GM18498 (cell line): ENCODE results near the gene MYOM3.
"Not testable (repeated sequence)": the region's sequence is repeated elsewhere in the genome, so short reads cannot be mapped to it uniquely, and the experiment has no call there.

Experiments
- ATAC-seq: cut with Tn5 transposase; IDR thresholded peaks from one replicate; pipeline ENCODE4 v1.9.1; 2021; ENCODE audit warnings: mild to moderate bottlenecking, moderate library complexity; ENCODE audit not compliant: unreplicated experiment

MYOM3 gene

DNA sequence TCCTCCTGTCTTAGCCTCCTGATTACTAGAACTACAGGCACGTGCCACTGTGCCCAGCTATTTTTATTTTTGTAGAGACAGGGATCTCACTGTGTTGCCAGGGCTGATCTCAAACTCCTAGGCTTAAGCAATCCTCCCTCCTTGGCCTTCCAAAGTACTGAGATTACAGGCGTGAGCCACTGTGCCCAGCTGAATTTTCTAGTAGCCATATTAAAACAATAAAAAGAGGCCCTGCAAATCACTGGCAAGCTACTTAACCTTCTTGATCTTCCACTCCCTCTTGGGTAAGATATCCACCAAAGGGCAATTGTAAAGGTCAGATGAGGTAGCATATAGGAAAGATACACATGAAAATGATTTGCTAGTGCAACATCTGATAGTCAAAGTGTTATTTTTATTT is 66.2 kb downstream of the MYOM3 start:
- no peak for ATAC-seq

DNA sequence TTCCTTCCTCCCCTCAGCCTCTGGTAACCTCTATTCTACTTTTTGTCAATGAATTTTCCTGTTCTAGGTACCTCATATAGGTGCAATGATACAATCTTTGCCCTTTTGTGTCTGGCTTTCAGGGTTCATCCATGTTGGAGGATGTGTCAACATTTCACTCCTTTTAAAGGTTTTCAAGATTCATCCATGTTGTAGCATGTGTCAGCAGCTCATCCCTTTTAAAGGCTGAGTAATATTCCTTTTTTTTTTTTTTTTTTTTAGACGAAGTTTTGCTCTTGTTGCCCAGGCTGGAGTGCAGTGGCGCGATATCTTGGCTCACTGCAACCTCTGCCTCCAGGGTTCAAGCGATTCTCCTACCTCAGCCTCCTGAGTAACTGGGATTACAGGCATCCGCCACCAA is 67.3 kb downstream of the MYOM3 start:
- ATAC-seq = not testable (repeated sequence)

DNA sequence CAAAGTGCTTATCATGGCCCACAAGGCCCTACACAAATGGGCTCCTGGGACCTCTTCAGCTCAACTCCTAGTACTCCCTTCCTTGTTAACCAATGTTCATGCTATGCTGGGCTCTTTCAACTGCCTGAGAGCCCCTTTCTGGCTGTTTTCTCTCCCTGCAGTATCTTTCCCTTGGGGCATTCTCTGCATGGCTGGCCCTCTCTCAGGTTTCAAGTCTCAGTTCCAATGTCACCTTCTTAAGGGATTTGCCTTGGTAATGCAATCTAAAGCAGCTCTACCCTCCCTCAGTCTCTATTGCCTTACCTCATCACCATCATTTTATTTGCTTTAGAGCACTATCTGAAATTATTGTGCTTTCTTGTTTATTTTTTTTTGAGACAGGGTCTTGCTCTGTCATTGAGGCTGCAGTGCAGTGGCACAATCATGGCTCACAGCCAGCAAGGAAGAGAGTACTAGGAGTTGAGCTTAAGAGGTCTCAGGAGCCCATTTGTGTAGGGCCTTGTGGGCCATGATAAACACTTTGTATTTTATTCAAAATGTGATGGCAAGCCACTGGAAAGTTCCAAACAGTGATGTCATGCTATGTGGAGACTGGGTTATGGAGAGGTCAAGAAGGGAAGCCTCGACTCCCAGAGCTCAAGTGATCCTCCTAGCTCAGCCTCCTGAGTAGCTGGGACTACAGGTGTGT is 68.4 kb downstream of the MYOM3 start:
- no peak for ATAC-seq

DNA sequence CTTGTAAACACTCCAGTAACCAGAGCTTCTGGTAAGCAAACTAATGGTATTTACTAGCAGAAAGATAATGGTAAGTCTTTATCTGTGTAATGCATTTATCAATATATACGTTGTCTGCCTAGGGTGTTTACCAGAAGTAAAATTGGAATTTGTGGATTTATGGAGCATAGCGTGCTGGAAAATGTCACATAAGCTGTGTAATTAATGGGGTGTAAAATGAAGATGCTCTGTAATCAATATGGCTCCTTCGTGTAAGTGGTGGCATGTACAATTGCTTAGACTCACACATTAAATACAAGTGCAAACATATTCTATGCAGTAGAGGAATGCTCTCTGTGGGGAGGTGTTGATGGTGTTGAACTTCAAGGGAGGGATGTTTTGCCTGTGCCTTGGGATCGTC is 69.6 kb downstream of the MYOM3 start:
- no peak for ATAC-seq

DNA sequence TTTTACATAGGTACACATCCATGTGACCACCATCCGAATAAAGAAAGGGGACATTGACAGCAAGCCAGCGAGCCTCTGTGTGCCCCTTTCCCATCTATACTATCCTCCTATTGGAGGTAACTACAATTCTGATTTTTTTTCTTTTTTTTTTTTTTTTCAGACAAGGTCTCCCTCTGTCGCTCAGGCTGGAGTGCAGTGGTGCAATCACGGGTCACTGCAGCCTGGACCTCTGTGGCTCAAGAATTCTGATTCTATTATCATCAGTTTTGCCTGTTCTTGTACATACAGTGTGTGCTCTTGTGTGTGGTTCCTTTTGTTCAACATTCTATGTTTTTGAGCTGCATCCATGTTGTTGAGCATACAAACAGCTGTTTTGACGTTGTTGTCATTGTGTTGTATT is 75.8 kb downstream of the MYOM3 start:
- no peak for ATAC-seq

DNA sequence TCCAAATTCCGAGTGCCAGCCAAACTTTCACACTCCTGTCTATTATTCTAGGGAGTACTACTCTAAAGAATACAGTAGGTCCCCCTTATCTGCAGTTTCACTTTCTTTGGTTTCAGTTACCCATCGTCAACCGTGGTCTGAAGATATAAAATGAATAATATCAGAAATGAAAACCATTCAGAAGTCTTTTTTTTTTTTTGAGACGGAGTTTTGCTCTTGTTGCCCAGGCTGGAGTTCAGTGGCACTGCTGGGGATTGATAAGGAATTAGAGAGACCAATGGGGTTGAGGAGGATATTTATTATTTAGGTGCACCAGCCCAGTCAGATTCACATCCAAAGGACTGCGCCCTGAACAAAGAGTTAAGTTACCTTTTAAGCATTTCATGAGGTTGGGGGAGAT is 79.0 kb downstream of the MYOM3 start:
- no peak for ATAC-seq

DNA sequence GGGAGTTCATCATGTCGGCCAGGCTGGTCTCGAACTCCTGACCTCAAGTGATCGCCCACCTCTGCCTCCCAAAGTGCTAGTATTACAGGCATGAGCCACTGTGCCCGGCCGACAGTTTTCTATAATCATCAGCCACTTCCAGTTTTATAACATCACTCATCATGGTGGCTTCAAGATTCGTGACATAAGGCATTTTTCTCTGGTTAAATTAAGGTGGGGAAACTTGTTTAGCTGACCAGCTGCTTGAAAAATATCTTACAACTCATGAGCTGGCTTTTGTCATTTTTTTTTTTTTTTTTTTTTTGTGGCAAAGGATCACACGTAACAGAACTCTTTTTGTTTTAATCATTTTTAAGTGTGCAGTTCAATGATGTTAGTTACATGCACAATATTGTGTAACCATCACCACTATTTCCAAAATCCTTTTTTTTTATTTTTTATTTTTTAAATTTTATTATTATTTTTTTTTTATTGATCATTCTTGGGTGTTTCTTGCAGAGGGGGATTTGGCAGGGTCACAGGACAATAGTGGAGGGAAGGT is 80.9 kb downstream of the MYOM3 start:
- not testable (repeated sequence) for ATAC-seq

DNA sequence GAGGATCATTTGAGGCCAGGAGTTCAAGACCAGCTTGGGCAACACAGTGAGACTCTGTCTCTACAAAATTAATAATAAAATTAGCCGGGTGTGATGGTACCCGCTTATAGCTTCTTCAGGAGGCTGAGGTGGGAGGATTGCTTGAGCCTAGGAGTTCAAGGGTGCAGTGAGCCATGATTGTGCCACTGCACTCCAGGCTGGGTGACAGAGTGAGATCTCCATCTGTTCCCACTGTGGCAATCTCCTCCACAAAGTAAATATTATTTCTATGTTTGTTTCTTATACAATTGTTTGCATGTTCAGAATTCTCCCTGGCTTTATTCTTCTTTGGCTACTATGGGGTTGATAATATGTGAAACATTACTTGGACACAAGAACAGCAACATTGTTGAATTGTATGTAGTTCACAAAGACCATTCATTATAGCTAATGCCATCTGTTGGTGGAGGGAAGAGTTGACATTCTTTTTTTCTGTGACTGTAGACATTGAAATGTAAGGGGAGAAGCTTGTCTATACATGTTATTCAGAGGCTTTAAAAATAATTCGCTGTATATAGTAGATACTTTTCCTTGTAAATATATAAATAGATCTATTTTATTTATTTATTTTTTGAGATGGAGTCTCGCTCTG is 84.0 kb downstream of the MYOM3 start:
- no peak for ATAC-seq

DNA sequence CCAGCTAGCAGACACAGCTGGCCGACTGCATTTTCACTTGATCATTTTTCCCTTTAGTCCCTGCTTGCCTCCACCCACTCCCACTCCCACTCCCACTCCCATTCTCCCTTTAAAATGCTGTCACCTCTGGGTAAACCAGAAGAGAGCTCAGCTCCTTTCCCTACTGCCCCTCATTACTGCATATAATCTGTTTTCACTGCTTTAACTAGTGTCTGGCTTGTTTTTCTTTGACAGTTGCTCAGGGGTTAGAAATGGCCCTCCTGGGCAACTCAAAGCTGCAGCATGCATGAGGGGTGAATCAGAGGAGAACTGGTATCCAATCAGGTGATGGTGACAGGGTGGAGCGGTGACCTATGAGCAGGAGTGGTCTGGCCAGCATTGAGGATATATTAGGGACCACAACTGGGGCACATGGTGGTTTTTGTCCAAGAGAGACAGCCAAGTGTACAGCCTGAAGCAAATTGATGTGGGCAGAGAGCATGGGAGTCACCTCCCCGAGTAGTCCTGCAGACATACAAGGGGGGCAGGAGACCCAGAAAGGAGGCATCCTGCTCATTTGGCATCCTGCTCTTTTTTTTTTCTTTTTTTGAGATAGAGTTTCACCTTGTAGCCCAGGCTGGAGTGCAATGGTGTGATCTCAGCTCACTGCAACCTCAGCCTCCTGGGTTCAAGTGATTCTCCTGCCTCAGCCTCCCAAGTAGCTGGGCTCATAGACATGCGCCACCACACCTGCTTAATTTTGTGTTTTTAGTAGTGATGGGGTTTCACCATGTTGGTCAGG is 89.2 kb downstream of the MYOM3 start:
- ATAC-seq = no peak

DNA sequence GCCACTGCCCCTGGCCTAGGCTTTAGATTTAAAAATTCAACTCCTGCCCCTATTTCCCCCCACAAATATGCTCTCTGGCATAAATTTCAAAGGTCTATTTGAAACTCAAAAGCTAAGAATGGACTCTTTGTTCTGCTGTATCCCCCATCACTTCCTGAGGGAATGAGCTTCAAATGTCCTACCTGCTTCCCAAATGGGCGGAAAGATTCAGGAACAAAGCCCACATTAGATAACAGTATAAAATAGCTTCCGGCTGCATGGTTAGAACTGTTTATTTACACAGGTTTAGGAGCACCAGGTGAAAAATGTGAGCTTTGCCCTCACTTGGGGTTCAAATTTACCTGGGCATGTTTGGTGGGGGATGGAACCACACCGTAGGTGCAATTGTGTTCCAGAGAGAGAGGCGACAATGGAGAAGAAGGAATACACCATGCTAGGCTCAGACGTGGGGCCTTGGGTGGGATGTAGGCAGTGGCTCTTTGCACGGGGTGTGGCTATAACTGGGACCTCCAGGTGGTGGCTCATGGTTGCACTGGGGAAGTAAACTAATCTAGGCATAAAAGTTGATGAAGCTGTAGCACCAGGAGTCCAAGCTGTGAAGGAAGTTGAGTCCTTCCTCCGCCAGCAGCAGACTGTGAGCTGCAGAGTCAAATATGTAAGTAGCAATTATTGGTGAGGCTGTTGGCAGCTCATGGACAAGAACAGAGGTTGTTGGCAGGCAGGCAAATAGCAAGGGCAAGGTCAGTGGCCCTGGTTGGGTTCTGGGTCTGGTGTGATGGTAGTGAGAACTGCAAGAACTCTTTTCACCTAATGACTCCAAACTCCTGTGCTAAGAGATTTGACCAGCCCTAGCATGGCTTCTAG is 90.3 kb downstream of the MYOM3 start:
- no peak for ATAC-seq

DNA sequence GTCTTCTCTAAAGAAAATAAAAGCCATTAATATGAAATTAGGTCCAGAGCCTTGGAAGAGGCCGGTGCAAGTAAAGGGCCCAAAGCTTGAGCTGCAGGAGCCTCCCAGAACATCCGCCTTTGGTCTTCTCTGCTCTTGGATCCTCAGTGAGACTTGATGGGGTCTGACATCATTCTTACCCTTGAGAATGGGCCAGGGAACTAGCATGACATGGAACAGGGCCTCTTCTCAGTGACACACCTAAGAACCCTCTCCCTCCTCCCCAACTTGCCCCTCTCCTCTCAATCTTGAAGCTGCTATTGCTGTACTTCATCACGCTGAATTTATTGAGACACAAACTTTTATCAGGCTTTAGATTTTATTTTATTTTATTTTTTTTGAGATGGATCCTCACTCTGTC is 91.5 kb downstream of the MYOM3 start:
- ATAC-seq = no peak

DNA sequence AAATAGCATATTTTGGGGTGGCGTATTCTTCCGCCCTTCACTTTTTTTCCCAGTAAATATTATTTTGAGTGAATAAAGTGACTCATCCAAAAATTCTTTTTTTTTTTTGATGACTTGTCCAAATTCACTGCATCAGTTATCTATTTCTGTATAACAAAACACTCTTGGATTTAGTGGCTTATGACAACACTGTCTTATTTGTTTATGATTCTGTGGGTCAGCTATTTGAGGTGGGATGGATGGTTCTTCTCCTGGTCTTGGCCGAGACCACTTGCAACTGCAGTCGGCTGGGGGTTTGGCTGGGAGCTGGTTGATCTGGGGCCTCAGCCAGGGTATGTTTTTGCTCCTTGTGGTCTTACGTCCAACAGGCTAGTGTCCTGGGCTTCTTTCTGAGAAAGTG is 91.9 kb downstream of the MYOM3 start:
- no peak for ATAC-seq

DNA sequence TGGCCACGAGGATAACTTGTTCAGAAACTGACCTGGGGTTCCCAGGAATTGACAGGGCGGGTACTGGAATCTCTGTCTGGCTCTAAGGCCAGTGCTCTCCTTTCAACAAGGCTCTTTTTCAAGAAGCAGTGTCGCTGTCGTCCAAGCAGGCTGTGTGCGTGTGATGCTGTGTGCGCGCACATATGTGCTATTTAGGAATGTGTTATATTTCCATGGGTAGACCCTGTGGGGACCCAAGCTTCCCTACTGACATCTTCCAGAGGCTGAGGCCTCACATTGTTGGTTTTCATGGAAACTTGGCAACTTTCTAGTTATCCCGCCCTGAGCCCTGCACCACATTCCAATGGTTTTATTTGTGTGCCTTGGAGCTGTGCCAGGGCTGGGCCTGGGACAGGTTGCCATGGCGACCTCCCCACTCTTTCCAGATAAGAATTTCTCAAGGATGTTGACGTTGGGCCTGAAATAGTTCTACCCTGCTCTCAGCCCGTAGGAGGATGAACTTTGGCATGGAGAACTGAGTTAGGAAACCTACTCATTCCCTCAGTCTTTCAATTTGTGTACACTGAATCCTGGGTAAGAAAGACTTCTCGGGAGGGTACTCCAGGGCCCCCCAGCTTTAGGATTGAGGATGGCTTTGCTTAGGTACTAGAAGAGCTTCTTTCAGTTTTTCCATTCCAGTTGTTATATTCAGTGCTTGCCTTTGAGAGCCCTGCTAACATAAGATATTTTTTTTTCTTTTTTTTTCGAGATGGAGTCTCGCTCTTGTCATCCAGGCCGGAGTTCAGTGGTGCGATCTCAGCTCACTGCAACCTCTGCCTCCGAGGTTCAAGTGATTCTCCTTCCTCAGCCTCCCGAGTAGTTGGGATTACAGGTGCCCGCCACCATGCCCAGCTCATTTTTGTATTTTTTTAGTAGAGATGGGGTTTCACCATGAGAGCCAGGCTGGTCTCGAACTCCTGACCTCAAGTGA is 93.0 kb downstream of the MYOM3 start:
- no peak for ATAC-seq

DNA sequence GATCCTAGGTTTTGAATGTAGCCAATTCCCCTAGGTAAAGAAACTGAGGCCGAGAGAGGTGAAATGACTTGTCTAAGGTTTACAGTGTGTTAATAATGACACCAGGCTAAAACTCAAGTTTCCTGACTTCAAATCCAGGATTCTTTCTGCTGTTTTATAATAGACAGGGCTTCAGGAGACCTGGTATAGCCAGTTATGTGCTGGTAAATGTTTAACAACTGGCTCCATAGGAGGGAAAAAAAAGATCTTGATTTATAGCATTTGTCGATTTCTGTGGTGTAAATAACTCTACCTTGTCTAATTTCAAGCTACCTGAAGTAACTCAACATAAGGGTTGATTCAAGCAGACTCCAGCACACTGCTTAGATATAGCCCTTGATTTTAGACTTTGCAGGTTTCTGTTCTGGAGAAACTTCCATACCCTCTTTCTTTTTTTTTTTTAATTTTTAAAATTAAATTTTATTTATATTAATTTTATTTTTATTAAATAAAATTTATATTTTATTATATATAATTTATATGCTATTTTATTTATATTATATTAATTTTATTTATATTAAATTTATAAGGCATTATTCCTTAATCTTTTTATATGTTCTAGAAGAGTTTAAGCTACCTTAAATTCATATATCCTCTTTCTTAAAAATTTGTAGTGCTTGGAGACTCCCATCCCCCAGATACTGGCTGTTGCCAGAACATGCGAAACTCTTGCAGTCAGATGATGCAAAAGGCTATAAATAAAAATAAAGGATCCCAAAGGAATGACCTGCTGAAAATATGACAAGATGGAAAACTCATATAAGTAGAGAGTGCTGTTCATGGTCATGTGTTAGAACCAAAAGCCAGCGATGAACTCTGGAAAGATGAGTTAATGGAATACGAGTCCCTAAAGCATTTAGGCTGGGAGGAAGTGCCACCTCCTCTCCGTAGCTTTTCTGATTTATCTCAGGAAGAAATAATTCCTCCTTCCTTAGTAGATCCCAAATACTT is 96.4 kb downstream of the MYOM3 start:
- ATAC-seq = no peak

DNA sequence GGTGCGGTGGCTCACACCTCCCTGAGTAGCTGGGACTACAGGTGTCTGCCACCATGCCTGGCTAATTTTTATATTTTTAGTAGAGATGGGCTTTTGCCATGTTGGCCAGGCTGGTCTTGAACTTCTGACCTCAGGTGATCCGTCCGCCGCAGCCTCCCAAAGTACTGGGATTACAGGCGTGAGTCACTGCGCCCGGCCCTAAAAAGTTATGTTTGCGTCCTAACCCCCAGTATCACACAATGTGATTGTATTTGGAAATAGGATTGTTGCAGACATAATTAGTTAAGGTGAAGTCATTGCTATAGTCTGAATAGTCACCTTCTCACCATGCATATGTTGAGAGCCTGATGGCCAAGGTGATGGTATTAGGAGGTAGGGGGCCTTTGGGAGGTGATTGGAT is 99.1 kb downstream of the MYOM3 start:
- not testable (repeated sequence) for ATAC-seq

DNA sequence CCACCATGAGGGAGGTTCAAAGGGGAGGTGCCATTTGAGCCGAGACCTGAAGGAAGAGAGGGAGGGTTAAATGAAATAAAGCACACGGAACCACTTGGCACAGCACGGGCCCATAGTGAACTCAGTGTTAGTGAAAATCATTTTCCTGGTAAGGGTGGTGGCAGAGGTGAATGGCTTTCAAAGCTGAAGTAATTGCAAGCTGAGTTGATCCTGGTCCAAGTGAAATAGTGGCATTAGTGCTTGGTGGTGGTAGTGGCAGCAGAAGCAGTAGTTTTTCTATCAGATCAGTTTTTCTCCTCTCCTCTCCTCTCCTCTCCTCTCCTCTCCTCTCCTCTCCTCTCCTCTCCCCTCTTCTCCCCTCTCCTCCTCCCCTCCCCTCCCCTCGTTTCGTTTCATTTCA is 101.3 kb downstream of the MYOM3 start:
- no peak for ATAC-seq

DNA sequence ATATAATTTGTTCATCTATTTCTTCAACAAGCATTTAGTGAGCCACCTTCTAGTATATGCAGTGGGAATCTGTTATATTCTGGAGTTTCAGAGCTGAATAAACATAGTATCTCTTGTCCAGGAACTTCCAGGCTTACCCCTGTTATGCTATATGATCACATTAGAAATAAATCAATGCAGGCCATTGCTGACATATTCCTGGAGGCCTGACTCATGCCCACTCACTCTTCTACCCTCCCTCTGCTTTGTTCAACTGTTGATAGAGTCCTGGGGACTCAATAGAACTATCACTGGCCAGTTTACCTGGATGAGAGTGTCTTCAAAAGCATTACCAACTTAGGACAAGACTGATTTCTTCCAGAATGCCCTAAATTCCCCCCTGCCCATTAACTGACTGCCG is 102.5 kb downstream of the MYOM3 start:
- ATAC-seq = no peak

DNA sequence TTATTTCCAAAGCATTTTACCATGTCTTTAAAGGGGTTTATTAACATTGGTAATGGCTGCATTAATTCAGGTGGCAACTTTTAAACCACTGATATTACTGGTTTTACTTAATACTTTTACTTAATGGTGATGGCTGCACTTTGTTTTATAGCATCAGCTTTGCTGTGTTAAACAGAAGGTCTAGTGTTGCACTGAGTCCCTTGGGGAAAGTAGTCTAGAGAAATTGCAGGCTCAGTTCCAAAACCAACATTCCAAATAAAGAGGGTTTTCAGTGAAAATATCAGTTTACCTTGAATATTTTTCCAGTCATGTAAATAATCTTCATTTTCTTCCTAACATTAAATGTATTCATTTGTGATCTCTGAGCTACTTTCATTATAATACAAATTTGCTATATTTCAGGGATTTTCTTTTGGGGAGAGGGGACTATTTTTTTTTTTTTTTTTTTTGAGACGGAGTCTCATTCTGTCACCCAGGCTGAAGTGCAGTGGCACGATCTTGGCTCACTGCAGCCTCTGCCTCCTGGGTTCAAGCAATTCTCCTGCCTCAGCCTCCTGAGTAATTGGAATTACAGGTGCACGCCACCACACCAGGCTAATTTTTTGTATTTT is 103.3 kb downstream of the MYOM3 start:
- ATAC-seq = not testable (repeated sequence)
